BJ (cell line): ENCODE results near the gene RXFP3. TPM values are rescaled to one million over a fixed set of nuclear protein-coding genes. Genes with fewer than 3 reads are reported as not detected.

Source experiments
- CTCF ChIA-PET: fragments of 350-600 bp; formaldehyde crosslinking; extraction: SDS; loops from one replicate; lab custom pipeline; 2021; ENCODE audit warnings: antibody characterized with exemption, inconsistent platforms; lab: Yijun Ruan, JAX
- POLR2A ChIA-PET: fragments of 300-600 bp; sonication (Branson Sonifier 250); formaldehyde crosslinking; extraction: SDS; loops from one replicate; lab custom pipeline; 2021; ENCODE audit warnings: antibody characterized with exemption; lab: Charles Lee
- DNase-seq: peaks from one replicate; pipeline ENCODE4 v3.0.0-alpha.2; 2011; ENCODE audit warnings: low read depth
- H3K27me3 ChIP-seq: 2 replicates; pipeline ENCODE4 v1.6.0; 2011; ENCODE audit warnings: low read length; ENCODE audit not compliant: control insufficient read depth, insufficient read depth
- H3K36me3 ChIP-seq: 2 replicates; pipeline ENCODE4 v1.5.1; 2011; ENCODE audit warnings: low read length; ENCODE audit not compliant: control insufficient read depth, insufficient read depth
- H3K4me3 ChIP-seq: 2 replicates; pipeline ENCODE4 v1.5.1; 2011; ENCODE audit warnings: low read depth, mild to moderate bottlenecking, control low read depth, low read length
- polyA plus RNA-seq: library from polyadenylated mRNA; depleted of rRNA; stranded (reverse); fragments of >200 nt; gene quantifications from 2 replicates; pipeline ENCODE4 v1.2.3, GENCODE V29; 2011
- TF ChIP-seq, protein P1 (sequence below): IDR thresholded peaks from 2 replicates; pipeline ENCODE4 v1.5.1; 2011; ENCODE audit warnings: low read depth, mild to moderate bottlenecking, control low read depth, inconsistent platforms, low read length, moderate library complexity; ENCODE audit not compliant: insufficient read depth

The RXFP3 gene
- polyA plus RNA-seq, 1 experiment, result not detected

DNA sequence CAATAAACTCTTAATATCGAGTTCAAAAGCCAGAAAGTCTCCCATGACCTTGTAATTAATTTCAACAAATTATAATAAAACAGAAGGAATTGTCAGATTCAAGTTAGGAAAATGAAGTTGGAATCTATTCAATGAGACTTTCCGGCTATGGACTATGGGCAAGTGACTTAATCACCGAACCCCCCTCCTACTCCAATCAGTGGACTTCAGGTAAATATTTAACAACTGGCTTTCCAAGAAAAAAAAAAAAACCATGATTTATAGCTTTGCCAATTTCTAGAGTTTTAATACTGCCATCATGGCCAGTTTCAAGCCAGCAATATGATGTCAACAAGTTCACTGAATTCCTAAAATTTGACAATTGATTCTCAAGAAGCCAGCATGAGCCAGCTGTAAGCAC lies 43.8 kb downstream of the RXFP3 start:
- Histone ChIP-seq H3K4me3 (no peak overlapping the region), H3K27me3 (no peaks in the 10 kb centered on the region; the same call in none of the 2 replicates), H3K36me3 (no peaks in the 10 kb centered on the region)
- TF ChIP-seq, protein P1, sequence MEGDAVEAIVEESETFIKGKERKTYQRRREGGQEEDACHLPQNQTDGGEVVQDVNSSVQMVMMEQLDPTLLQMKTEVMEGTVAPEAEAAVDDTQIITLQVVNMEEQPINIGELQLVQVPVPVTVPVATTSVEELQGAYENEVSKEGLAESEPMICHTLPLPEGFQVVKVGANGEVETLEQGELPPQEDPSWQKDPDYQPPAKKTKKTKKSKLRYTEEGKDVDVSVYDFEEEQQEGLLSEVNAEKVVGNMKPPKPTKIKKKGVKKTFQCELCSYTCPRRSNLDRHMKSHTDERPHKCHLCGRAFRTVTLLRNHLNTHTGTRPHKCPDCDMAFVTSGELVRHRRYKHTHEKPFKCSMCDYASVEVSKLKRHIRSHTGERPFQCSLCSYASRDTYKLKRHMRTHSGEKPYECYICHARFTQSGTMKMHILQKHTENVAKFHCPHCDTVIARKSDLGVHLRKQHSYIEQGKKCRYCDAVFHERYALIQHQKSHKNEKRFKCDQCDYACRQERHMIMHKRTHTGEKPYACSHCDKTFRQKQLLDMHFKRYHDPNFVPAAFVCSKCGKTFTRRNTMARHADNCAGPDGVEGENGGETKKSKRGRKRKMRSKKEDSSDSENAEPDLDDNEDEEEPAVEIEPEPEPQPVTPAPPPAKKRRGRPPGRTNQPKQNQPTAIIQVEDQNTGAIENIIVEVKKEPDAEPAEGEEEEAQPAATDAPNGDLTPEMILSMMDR, result no peak
- no peak for DNase-seq
- ChIA-PET POLR2A (interaction anchor here (0.7 kb wide), 1 partner anchor 528 kb away, joined by 3 read pairs; no protein-coding TSS in a partner anchor), CTCF (interaction anchor here (0.6 to 4.9 kb wide), 2 partner anchors 10 to 12 kb away, joined by 3 to 24 read pairs; no protein-coding TSS in a partner anchor)

DNA sequence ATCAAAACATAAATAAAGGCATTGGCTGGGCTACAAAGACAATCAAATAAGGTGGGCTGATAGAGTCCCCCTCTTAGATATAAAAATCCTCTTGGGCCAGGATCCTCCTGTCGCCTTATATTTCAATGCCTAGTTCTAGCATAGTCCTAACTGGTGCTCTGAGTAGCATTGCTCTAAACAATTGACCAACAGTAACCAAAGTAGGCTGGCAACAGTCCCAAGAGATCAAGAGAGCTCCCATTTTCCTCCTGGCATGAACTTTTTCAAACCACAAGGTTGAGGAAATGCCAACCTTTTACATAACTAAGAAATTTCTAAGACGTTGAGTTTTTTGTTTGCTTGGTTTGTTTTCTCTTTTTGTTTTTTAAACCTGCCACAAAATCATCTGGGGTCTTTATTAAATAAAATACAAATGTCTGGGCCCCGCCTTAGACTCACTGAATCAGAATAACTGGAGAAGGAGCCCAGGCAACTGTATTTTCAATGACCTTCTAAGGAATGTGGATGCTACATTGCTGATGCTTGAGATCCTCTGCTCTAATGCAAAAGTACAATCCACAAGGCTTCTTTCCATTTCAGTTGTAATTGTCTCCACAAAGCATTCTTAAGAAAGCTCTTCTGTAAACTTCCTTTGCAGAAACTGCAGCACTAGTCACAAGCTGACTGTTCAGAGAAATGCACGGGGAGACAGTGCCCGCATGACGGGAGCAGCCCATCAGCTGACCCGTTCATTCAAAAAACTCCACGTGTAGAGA lies 45.4 kb downstream of the RXFP3 start:
- Histone ChIP-seq H3K36me3 (no peaks in the 10 kb centered on the region), H3K4me3 (no peak overlapping the region), H3K27me3 (no peaks in the 10 kb centered on the region; the same call in 1 of the 2 replicates)
- ChIA-PET POLR2A (no interaction called here), CTCF (interaction anchor here (1.4 to 4.9 kb wide), 2 partner anchors 12 to 14 kb away, joined by 3 to 24 read pairs; no protein-coding TSS in a partner anchor)
- DNase-seq, result no peak
- TF ChIP-seq, protein P1, result no peak

DNA sequence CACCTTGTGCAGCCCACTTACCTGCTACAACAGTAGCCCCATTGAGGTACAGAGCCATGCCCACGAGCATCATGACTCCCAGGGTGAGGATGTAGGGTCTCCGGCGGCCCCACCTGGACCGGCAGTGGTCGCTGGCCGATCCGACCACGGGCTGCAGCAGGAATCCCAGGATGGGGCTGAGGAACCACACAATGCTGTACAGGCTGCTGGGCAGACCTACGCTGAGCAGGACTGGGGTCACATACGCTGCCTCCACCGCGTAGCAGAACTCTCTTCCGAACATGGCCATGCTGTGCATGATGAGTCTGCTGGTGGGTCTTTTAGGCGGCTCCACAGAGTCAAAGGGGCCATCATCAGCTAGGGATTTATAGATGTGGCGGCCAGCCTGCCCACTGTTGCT lies 48.0 kb downstream of the RXFP3 start:
- CTCF ChIA-PET, result interaction anchor here (1.0 kb wide), 1 partner anchor 14 kb away, joined by 4 read pairs; no protein-coding TSS in a partner anchor
- DNase-seq, result no peak
- peaks cover 3% of the 10 kb centered on the region for H3K36me3 ChIP-seq
- TF ChIP-seq, protein P1, result no peak
- POLR2A ChIA-PET, result no interaction called here
- no peaks in the 10 kb centered on the region for H3K27me3 ChIP-seq
- H3K4me3 ChIP-seq, result no peak overlapping the region

DNA sequence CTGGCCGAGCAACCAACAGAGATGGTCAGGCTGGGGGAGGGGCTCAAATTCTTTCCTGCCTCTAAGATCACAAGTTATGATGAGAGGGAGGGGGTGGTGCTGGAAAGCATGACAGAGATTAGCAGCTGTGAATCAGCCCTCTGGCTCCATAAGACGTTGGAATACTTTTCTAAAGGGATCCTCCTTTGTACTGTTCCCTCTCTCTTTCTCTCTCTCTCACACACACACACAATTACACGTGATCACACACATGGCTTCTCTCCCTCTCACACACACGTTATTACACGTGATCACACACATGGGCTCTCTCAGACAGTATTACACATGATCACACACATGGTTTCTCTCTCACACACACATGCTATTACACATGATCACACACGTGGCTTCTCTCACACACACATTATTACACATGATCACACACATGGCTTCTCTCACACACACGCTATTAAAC lies 48.5 kb downstream of the RXFP3 start, which contains the start of gene SLC45A2:
SLC45A2 (minus strand) TSS at position 23 of the 454 bp plus-strand sequence. CDS start 110 bp downstream, outside the sequence.
- no peak for DNase-seq
- Histone ChIP-seq H3K4me3 (no peak within 1 kb of the TSS), H3K36me3 (peaks cover 3% of the 10 kb centered on the region), H3K27me3 (no peaks in the 10 kb centered on the region)
- CTCF ChIA-PET, result no interaction called here
- TF ChIP-seq, protein P1, result no peak
- POLR2A ChIA-PET, result no interaction called here

DNA sequence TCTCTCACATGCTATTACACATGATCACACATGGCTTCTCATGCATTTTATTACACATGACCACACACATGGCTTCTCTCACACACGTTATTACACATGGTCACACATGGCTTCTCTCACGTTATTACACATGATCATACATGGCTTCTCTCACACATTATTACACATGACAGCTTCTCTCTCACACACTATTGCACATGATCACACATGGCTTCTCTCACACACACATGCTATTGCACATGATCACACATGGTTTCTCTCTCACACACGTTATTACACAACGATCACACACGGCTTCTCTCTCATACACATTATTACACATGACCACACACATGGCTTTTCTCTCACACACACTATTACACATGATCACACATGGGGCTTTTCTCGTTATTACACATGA lies 49.3 kb downstream of the RXFP3 start:
- DNase-seq, result no peak
- POLR2A ChIA-PET, result no interaction called here
- H3K4me3 ChIP-seq, result no peak overlapping the region
- H3K27me3 ChIP-seq, result no peaks in the 10 kb centered on the region
- CTCF ChIA-PET, result no interaction called here
- TF ChIP-seq, protein P1, result no peak
- peaks cover 3% of the 10 kb centered on the region for H3K36me3 ChIP-seq
